GM12891 (cell line): ENCODE results near the gene KRTAP10-11.

Experiments
- PAX5 ChIP-seq: IDR thresholded peaks from 2 replicates; pipeline ENCODE4 v1.6.1; 2011; ENCODE audit warnings: low read length, moderate library complexity, mild to moderate bottlenecking; ENCODE audit not compliant: insufficient read depth, severe bottlenecking
- POLR2A ChIP-seq: IDR thresholded peaks from 2 replicates; pipeline ENCODE4 v1.6.1; 2011; ENCODE audit warnings: low read depth, low read length, control low read depth
- POLR2AphosphoS5 ChIP-seq: IDR thresholded peaks from 2 replicates; pipeline ENCODE4 v1.6.1; 2011; ENCODE audit warnings: low read depth, low read length, control low read depth
- TAF1 ChIP-seq: IDR thresholded peaks from 2 replicates; pipeline ENCODE4 v1.6.1; 2011; ENCODE audit warnings: low read depth, low read length, control low read depth

GRCh38 chr21:44614961-44615391 is 31.2 kb upstream of the KRTAP10-11 start:
- TF ChIP-seq POLR2AphosphoS5 (no peak), POLR2A (no peak), TAF1 (no peak), PAX5 (no peak)
